Measurements from ENCODE around the gene KIF3C. TPM values are rescaled to one million over a fixed set of nuclear protein-coding genes. Genes with fewer than 3 reads are reported as not detected.
"Not testable (repeated sequence)": the region's sequence is repeated elsewhere in the genome, so short reads cannot be mapped to it uniquely, and the experiment has no call there.

The KIF3C gene
- total RNA-seq = 6.0 TPM
- long read RNA-seq, partial matches to known transcripts = 0 of 1 reads
- long read RNA-seq, other reads (novel, unspliced or antisense) = 1 of 1 reads

- no peaks in the 10 kb centered on the region for H3K36me3 ChIP-seq
- peak within 1 kb of the TSS; percentile 87 for H3K4me3 ChIP-seq
- ATAC-seq (peak; percentile 82 to 88), DNase-seq (peak; percentile 75)
- H3K27me3 ChIP-seq (ENCODE audit: low read depth) = no peaks in the 10 kb centered on the region
- intact Hi-C loops (cut with DNase I) = no loop called here
- H3K4me1 ChIP-seq = peaks cover 10% of the 10 kb centered on the region
- H3K27ac ChIP-seq = peak within 1 kb of the TSS; percentile 58
- TF ChIP-seq, protein P1, sequence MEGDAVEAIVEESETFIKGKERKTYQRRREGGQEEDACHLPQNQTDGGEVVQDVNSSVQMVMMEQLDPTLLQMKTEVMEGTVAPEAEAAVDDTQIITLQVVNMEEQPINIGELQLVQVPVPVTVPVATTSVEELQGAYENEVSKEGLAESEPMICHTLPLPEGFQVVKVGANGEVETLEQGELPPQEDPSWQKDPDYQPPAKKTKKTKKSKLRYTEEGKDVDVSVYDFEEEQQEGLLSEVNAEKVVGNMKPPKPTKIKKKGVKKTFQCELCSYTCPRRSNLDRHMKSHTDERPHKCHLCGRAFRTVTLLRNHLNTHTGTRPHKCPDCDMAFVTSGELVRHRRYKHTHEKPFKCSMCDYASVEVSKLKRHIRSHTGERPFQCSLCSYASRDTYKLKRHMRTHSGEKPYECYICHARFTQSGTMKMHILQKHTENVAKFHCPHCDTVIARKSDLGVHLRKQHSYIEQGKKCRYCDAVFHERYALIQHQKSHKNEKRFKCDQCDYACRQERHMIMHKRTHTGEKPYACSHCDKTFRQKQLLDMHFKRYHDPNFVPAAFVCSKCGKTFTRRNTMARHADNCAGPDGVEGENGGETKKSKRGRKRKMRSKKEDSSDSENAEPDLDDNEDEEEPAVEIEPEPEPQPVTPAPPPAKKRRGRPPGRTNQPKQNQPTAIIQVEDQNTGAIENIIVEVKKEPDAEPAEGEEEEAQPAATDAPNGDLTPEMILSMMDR (IDR thresholded peaks at IDR 0.05) = no peak
- H3K9me3 ChIP-seq = no peaks in the 10 kb centered on the region
These were observed at the start of gene KIF3C for GRCh38 chr2:25982273-25982967. Gene KIF3C (minus strand): TSS chr2:25982497. CDS start chr2:25981917, 580 bp downstream.

- H3K4me1 ChIP-seq; H3K27me3 ChIP-seq (ENCODE audit: low read depth); H3K27ac ChIP-seq; ATAC-seq; H3K9me3 ChIP-seq; H3K36me3 ChIP-seq; DNase-seq; intact Hi-C loops (cut with DNase I); H3K4me3 ChIP-seq: not testable (repeated sequence)
These were observed 45.8 kb upstream of the KIF3C start for GRCh38 chr2:26028083-26028482.

GRCh38 chr2:26025509-26025908, 43.2 kb upstream of the KIF3C start:
- Histone ChIP-seq H3K27ac (no peak overlapping the region), H3K9me3 (no peaks in the 10 kb centered on the region), H3K4me3 (no peak overlapping the region), H3K4me1 (no peaks in the 10 kb centered on the region), H3K27me3 (ENCODE audit: low read depth) (no peaks in the 10 kb centered on the region), H3K36me3 (no peaks in the 10 kb centered on the region)
- ATAC-seq = no peak
- TF ChIP-seq, protein P1 (IDR thresholded peaks at IDR 0.05) = no peak
- intact Hi-C loops (cut with DNase I) = no loop called here
- DNase-seq = no peak

- Histone ChIP-seq H3K27ac (no peak overlapping the region), H3K4me1 (no peaks in the 10 kb centered on the region), H3K9me3 (no peaks in the 10 kb centered on the region), H3K4me3 (no peak overlapping the region), H3K36me3 (no peaks in the 10 kb centered on the region), H3K27me3 (ENCODE audit: low read depth) (no peaks in the 10 kb centered on the region)
- ATAC-seq = no peak
- intact Hi-C loops (cut with DNase I) = no loop called here
- TF ChIP-seq, protein P1 (IDR thresholded peaks at IDR 0.05) = no peak
- no peak for DNase-seq
These were observed 42.0 kb upstream of the KIF3C start for GRCh38 chr2:26024260-26024659.

DNA sequence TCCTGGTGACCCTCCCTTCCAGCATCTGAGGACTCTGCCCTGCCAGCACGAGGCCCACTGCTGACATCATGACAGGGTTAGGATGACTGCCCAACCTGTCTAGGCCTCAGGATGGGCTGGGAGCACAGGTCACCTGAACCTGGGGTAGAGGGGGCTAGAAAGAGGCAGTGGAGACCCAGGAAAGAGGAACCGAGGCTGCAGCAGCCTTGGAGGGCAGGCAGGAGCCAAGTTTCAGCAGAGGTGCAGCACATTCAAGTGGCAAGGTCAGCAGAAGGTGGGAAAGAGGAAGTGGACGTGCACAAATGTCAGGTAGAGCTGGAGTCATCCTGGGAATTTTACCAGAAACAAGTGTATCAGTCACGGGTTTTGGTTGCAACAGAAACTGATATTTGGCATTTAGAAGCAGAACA, 37.9 kb upstream of the KIF3C start:
- DNase-seq (no peak), ATAC-seq (no peak)
- Histone ChIP-seq H3K4me1 (peaks cover 16% of the 10 kb centered on the region), H3K27ac (no peak overlapping the region), H3K9me3 (no peaks in the 10 kb centered on the region), H3K27me3 (ENCODE audit: low read depth) (no peaks in the 10 kb centered on the region), H3K36me3 (no peaks in the 10 kb centered on the region), H3K4me3 (no peak overlapping the region)
- TF ChIP-seq, protein P1 (IDR thresholded peaks at IDR 0.05) = no peak
- intact Hi-C loops (cut with DNase I) = no loop called here
